Stimulated activated CD4-positive, alpha-beta T cell treated with anti-CD3 and anti-CD28 coated beads, Interleukin-1b, Interleukin-23, amount 100 ng/mL, for 24 hours (primary cell): ENCODE results near the gene FNIP1.
"Not testable (repeated sequence)": the region's sequence is repeated elsewhere in the genome, so short reads cannot be mapped to it uniquely, and the experiment has no call there.

ENCODE experiments used
- DNase-seq, 4 experiments: peaks; one replicate each; pipeline ENCODE4 v3.0.0-alpha.2; 2020; ENCODE audit warnings: low read depth in 4 of 4, low spot score in 1 of 4

FNIP1 gene

GRCh38 chr5:131610198-131611063, 186.4 kb downstream of the FNIP1 start:
- no peak for DNase-seq

DNA sequence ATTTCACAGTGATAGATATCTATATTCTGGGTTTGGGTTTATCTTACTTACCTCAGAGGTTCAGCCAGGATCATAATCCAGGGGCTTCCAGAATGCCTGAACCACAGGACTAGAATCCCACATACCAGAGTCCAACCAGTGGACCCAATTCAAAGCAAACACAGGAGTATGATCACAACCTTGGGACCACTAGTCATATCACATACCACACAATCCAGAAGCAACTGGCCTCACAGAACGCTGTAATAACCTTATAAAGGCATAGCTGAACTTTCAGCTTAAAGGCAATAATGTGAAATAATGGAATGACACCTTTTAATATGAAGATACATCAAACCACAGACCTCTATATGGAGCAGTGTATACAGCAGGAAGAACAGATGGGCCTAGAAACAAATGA, 187.0 kb downstream of the FNIP1 start:
- no peak for DNase-seq

DNA sequence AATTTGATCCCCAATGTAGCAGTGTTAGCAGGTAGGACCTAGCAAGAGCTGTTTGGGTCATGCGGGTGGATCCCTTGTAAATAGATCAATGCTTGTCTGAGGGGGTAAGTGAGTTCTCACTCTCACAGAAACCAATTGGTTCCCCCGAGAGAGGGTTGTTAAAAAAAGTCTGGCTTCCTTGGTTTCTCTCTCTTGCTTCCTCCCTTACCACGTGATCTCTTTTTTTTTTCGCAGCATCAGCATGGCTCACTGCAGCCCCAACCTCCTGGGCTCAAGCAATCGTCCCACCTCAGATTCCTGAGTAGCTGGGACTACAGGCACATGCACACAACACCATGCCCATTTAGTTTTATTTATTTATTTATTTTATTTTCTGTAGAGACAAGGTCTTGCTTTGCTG, 188.2 kb downstream of the FNIP1 start:
- no peak for DNase-seq

GRCh38 chr5:131607903-131608540, 188.8 kb downstream of the FNIP1 start:
- DNase-seq = no peak

- DNase-seq = no peak
These were observed 189.4 kb downstream of the FNIP1 start for GRCh38 chr5:131607418-131607817.

- DNase-seq = no peak
These were observed 191.7 kb downstream of the FNIP1 start for GRCh38 chr5:131605086-131605485.

DNA sequence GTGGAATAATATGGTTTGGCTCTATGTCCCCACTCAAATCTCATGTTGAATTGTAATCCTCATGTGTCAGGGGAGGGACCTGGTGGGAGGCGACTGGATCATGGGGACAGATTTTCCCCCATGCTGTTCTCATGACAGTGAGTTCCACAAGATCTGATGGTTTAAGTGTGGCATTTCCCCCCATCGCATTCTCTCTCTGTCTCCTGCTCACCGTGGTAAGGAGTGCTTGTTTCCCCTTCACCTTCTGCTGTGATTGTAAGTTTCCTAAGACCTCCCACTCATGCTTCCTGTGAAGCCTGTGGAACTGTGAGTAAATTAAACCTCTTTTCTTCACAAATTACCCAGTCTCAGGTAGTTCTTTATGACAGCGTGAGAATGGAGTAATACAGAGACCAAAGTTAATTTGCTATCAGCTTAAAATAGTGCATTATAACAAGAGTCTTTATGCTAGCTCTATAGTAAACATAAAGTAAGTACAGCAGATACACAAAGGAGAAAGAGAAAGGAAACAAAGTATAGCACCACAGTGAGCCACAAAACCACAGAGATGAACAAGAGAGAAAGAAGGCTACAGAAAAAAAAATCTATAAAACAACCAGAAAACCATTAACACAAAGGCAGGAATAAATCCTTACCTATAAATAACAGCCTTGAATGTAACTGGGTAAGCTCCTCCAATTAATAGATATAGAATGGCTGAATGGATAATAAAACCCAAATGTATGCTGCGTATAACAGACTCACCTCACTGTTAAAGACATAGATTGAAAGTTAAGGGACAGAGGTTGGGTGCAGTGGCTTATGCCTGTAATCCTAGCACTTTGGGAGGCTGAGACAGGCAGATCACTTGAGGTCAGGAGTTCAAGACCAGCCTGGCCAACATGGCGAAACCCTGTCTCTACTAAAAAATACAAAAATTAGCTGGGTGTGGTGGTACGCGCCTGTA, 201.5 kb downstream of the FNIP1 start:
- no peak for DNase-seq

GRCh38 chr5:131593921-131594320, 202.9 kb downstream of the FNIP1 start:
- no peak for DNase-seq

DNA sequence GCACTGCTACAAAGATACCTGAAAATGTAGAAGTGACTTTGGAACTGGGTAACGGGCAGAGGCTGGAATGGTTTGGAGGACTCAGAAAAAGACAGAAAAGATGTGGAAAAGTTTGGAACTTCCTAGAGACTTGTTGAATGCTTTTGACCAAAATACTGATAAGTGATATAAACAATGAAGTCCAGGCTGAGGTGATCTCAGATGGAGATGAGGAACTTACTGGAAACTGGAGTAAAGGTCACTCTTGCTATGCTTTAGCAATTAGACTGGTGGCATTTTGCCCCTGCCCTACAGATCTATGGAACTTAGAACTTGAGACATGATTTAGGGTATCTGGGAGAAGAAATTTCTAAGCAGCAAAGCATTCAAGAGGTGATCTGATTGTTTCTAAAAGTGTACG, 203.4 kb downstream of the FNIP1 start:
- not testable (repeated sequence) for DNase-seq
